GM12892 (cell line): ENCODE data around the gene CRYBG3.

Experiments used
- POLR2A ChIP-seq: IDR thresholded peaks from 2 replicates; pipeline ENCODE4 v1.6.1; 2011; ENCODE audit warnings: low read depth, low read length, control low read depth
- POLR2AphosphoS5 ChIP-seq: IDR thresholded peaks from 2 replicates; pipeline ENCODE4 v1.6.1; 2011; ENCODE audit warnings: low read depth, low read length, control low read depth
- TAF1 ChIP-seq: IDR thresholded peaks from 2 replicates; pipeline ENCODE4 v1.6.1; 2011; ENCODE audit warnings: low read depth, mild to moderate bottlenecking, control low read depth, low read length, borderline replicate concordance

DNA sequence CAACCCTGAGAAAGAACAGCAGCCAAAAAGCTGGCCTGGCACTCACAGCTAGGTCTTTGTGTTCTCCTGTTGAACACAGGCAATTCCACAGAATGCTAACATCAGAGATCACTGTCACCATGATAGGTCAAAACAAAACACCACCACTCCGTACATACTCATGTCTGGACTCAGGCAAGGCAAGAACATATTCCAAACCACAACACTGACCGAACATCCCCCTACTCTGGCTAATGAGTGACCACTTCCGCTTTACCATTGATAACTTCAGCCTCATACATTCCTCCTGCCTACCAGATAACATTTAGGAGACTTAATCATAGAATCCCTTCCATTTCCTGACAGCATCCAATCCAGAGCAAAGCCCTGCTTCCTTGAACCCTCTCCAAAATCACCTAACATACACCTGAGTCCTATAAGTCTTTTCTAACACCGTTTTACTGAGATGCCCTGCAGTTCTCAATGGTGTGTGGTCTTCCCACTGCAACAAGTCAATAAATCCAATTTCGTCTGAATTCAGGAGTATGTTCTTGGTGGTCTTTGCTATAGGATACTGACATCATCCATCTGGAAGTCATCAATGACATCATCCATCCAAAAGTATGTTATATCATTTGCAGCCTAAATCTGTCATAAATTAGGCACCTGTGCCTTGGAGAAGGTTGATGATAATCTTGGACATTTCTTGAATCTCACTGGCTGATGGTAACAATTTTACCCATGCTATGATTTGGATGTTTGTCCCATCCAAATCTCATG is 126.7 kb downstream of the CRYBG3 start:
- TF ChIP-seq POLR2A: no peak
- TF ChIP-seq POLR2AphosphoS5: no peak
- TF ChIP-seq TAF1: no peak
